GM18907 (cell line): ENCODE data around the gene MEGF6.

Experiments
- ATAC-seq: cut with Tn5 transposase; IDR thresholded peaks from one replicate; pipeline ENCODE4 v1.9.1; 2021; ENCODE audit warnings: mild to moderate bottlenecking, moderate library complexity; ENCODE audit not compliant: unreplicated experiment

The MEGF6 gene

DNA sequence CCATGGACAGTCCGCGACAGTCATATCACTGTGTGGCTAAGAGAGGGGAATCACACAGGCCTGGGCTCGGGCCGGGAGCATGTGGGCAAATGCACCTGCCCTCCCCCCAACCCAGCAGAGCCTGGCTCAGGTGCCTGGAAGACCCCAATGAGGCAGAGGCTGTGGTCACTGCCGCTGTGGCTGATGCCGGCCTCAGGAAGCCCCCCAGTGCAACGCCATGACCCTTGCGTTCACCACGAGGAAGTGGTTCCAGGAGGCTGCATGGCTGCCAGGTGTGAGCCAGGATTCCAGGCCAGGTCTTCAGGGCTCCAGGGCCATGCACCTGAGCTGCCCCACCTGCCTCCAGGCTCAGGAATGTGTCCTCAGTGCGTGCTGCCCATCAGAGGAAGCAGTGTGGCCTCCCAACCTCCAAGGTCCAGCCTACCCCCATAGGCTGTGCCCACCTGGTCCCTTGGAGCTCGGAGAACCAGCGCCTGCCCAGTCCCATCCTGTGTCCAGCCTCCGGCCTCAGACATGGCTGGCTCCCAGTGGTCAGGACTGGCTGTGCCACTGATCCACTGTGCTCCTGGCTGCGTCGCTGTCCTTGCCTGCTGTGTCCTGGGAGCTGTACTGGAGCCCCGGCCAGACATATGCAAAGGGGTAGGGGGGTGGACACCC is 148.8 kb downstream of the MEGF6 start:
- ATAC-seq, result no peak

DNA sequence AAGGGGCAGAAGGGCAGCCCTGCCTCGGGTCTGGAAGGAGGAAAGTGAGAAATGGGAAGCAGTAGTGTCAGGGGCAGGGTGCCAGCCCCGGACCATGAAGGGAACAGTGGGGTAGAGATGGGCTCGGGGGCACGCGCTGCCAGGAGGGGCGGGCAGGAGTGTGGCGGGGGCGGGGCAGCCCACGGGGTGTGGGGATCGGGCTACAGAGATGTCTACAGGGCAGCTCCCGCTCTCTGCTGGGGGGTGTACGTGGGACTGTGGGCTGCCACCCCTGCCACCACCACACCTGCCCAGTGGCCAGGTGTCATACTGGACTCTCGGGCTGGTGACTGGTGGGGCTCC is 149.4 kb downstream of the MEGF6 start:
- ATAC-seq, result no peak

DNA sequence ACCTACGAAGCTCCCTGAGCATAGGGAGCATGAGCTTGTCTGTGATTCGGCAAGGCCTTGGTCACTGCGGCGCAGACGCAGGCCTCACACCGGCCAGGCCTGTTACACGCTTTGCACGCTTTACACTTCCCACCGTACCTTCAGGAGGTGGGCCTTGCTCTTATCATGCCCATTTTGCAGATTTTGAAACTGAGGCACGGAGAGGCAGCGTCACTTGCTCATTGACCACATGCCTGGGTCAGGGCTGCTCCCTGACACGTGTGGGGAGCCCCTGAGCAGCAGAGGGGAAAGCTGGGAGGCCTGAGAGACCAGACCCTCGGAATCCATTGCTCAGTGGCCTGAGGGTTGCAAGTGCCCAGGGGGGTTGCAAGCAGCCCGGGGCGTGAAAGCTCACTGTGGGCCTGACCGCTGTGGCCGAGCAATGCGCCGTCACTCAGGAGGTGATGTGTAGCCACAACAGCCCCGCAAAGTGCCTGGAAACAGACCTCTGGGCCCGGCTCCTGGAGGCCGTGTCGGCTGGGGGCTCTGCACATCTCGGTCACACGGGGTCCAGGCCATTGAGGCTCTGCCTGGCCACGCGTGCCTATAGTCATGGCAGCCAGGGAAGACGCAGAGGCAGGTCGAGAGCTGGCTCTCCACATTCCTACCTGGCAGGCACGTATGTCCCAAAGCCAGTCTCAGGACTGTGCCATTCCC is 149.9 kb downstream of the MEGF6 start:
- no peak for ATAC-seq

DNA sequence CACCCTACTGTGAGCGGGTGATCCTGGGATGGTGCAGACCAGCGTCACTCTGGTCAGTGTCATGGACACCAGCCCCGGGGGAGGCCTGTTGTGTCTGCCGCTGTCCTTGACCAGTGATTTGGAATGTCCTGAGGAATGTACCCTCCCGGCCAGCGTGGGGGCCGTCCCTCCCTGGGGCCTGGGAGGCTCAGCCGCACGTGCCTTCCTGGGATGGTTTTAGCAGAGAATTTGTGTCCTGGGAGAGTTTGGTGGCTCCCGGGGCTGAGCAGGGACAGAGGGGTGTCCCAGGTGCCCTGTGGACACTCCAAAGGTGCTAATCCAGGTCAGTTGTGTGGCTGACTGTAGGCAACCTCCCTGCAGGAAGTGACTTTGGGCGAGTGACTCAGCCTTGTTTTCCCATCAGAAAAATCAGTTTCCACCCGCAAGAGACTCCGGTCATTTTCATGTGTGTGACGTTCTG is 150.6 kb downstream of the MEGF6 start:
- no peak for ATAC-seq

DNA sequence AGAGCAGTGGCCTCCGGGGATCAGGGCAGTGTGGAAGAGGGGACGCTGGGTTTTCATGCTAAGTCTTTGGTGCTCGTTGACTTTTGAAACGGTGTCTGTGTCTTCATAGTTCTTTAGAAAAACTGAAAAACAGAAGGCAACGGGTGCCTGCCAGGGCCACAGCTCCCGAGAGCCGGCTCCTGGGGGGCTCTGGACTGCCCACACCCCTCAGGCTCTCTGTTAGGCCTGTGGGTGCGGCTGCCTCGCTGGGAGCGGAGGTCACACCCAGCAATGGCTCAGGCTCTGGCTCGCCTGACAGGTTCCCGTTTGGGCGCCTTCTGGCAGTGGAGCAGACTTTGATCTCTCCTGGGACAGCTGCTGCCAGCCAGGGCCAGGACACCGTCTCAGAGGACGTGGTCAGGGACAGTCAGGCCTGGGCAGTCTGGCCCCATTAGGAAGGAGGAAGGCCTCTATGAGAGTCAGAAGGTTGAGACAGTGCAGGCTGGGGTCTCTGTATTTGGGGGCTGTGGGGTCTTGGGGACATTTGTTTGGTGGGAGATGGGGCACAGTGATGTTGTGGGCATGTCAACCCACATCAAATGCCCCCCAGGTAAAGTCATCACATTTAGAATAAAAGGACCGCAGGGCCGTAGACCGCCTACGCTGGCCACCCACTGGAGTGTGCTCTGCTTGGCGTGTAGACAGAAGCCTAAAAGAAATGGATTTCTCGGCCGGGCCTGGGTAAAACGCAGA is 151.2 kb downstream of the MEGF6 start:
- ATAC-seq, result no peak

DNA sequence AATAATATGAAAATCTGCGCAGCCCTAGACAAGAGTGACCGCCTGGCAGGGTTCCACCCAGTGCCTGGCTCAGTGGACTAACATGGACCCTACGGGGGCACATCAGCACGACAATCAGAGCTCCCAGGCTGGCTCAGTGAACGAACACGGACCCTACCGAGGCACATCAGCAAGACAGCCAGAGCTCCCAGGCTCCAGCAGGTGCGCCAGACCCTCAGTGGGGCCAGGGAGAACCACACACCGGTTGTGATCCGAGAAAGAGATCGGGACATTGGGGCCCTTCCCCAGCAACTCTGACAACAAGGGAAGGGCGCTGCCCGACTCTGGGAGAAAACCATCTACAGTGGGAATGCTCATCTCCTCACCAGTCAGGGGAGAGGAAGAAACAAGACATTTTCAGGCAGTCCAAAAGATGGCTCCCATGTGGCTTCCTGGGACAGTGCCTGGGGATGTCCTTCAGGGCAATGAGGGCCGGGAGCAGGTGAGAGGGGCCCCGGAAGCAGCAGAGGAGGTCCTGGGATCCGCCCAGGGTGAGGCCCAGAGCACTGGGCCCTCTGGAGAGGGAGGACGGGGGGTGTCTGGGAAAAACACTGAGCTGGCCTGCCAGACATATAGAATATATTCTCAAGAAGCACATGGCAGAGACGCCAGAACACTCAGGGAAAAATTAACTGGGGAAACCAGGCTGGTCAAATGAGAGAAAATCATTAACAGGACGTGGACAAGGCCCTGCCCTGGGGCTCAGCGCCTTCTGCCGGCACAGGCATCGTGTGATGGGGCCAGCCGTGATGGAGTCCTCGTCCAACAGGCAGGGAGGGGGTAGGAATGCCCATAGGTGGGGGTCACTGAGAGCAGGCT is 152.0 kb downstream of the MEGF6 start:
- ATAC-seq, result no peak

DNA sequence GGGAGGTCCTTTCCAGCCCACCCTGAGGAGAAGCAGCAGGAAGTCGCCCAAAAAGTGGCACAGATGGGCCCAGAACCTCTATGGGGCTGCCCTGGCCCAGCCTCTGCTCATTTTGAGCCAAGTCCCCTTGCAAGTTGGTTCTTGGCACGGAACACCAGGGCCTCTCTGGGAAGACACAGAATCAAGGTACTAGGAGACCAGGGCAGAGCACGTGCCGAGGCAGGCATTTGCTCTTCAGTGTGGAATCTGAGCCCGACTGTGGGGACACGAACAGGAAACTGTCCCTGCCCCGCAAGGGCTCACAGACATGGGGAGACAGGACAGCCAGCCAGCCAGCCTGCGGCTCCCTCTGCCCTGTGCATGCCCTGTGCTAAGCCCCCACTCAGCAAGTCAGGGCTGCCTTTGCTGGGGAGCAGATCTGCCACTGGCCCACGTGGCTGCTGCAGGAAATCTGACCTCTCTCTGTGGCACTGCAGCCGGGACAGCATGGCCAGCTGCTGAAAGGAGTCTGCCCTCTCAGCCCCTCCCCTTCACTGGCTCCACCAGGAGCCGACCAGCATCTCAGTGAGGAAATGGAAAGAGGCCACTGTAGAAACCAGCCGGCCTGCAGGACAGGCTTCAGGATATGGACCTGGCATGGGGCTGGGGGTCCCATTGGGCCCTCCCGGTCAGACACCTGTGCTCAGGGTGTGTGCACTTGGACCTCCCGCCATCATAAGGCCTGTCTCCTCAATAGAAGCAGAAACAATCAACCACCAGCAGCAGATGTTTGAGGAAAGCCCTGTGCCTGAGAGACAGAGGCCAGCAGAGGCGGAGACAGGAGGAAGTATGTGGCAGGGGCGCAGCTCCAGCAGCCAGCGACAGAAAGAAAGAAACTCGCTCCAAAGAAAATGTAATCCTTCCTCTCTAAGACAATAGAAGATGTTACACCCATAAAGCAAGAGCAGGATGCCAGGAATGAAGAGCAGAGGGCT is 153.1 kb downstream of the MEGF6 start:
- no peak for ATAC-seq

DNA sequence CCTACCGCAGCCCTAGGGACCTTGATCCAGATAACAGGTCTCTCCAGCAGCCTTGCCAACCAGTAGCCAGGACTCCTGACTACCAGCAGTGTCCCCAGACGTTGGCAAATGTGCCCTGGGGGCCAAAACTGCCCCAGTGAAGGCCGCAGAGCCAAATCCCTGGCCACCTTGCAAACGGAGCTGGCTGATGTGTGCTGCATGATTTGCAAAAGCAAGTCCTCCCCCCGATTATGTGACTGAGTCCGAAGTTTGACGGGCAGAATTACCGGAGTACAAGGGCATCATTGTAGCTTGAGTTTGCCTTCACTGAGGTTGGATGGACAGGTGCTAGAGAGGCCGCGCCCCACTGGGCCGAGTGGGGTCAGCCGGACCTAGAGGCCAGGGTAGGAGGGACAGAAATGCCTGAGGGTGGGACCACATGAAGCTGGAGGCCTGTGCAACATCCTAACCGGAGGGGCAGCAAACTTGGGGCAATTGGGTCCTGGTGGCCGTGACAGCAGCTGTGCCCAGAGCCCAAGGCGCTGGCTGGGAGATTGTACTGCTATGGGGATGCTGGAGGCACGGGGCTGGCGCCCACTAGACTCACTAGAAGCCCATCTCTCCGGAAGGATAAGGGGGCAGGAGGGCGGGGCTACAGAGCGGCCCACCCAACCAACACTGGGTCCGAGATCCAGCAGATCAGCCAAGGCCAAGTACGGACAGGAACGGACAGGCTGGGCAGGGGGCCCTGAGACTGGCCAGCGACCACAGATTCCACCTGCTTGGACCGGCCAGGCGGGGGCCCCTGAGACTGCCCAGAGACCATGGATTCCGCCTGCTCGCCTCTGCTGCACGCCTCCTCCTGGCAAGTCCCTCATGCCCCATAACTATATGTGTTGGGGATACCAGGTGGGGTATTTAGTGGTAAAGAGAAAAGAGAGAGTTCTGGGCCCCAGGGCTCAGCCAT is 154.1 kb downstream of the MEGF6 start:
- ATAC-seq, result no peak

DNA sequence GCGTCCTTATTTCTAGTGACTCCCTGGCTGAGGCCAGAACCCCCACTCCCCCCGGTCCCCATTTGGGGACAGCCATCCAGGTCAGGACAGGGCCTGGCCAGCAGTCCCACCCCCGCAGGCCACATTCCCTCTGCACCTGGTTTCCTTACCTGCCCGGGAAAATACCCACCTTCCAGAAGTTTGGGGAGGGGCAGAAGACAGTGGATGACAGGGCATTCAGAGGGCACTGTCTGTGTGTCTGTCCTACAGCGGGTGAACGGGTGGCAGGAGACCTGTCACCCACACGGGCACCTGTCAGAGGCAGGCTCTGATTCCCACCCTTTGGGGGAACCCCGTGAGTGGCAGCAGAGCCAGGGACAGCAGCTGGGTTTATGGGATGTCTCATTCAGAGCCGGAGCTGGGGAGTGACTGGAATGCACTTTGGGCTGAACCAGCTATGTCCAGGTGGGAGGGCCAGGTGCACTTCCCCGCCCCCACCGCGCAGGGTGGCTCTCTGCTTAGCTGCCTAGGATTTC is 154.8 kb downstream of the MEGF6 start:
- no peak for ATAC-seq

DNA sequence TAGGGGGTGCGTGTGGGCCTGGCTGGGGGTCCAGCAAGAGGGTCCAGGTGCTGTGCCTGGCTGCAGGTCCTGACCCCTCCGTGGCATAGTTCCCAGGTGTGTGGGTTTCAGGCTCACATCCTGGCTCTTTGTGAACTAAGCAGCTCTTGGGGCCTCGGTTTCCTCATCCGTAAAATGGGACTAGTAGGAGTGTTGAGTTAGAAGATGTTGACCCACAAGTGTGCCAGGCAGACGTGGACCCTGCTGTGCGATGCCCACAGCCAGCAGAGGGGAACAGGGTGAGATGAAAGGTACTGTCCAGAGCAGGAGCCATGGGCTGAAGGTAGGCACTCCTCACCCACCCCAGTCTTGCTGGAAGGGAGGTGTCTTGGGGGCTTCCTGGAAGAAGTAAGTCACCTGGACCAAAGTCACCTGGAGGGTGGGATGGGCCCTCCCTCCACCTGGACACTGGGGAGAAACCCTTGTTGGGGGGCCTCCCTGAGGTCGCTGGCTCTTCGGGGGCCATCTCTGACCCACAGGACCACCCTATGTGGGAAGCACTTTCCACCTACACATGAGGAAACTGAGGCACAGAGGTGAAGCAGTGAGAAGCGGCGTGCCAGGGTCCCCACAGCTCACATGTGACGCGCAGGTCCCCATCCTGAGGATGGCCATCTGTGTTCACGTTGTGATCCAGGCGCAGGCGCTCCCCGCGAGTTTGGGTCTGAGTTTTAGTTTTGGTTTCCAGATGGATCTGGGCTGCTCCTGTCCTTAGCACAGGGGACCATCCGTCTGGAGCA is 155.4 kb downstream of the MEGF6 start:
- no peak for ATAC-seq

DNA sequence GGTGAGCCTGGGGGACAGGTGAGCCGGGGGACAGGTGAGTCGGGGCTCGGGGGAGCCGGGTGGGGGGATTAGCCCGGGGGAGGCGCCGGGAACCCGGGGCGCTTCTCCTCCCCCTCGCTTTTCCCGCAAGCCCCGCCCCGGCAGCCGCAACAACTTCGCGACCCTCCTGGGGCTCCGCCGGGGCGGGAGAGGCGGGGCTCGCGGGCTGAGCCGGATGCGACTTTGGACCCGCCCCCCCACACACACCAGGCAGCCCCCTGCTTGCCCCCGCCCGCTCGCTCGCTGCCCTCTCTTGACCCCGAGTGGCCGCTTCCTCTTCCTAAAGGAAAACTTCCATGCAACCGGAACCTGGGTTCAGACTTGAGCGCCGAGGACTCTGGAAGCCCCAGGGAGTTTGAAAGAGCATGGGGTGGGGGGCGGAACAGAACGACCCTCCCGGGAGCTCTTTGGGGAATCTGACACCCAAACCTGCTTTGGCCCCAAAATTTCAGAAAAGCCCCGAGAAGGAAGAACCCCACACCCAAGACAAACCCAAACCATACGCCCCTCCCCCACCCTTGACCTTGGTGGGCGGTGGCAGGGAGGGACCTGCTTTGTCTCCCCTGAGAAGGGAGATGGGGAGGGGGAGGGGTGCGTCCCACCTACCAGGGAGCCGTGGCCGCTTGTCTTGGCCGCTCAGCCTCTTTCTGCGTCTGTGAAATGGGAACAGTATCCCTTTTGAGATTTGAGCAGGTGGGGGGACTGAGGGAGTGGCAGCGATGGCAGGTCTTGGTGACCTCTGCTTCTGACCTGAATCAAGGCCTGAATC is 156.3 kb downstream of the MEGF6 start:
- ATAC-seq, result no peak

DNA sequence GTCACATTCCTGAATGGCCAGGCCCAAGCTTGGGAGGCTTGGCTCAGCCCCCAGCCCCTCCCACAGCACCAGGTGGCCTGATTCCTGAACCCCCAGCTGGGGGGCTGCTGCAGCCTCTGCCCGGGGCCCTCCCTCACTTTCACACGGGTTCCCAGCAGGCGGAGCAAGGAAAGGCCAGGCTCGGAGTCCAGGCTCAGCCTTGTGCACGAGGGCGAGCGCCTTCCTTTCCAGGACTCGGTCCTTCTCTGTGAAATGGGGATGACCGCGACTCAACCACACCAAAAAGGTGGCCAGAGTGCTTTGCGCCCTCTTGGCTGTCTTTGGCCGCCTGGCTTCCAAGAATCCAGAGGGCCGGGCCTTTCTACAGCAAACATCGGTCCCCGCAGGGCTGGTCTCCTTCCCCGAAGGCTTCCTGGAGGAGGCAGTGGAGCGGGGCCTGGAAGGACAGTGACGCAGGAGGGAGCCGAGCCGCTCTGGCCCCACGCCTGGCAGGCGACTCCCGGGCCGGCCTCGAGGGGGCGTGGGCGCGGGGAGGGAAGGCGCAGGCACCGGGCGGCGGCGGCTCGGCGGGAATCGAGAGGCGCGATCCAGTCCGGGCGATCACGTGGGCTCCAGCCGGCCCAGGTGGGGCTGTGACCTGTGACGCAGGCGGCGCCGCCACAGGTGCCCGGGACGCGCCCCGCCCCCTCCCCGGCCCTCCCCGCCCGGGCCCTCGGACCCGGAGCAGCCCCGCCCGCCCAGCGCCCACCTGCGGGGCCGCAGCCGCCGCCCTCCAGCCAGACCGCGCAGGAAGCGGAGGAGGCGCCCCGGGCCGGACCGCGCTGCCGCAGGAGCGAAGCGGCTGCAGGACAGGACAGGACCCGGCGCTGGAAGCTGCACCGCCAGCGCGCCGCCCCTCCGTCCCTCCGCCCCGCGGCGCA is 157.2 kb downstream of the MEGF6 start, which contains the start of gene ARHGEF16:
TSS of gene ARHGEF16 (plus strand) at position 775 of the 920 bp plus-strand sequence. CDS start 8,420 bp downstream, outside the sequence.
- no peak for ATAC-seq

DNA sequence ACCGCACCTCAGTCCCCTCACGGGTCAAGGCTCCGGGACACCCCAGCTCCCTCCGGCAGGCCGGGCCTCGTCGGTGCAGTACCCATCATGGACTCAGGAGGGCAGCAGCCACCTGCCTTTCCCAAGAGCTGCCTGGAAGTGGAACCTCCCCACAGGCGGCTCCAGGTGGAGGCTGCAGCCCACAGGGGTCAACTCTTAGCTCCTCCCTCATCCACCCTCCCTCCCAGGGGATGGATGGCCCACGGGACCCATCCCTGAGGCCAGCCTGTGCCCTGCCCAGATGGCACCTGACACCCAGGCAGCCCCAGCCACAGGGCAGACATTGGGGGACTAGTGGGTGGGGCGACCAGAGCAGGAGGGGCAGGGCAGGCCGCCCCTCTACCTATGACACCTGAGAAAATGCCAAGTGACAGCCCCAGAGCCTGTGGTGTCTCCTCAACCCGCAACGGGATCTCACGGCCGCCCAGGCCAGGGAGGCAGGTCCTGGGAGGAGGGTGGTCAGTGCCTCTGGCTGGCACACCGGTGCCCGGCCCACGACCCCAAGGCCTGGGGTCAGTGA is 158.0 kb downstream of the MEGF6 start:
- ATAC-seq, result peak; percentile 56

DNA sequence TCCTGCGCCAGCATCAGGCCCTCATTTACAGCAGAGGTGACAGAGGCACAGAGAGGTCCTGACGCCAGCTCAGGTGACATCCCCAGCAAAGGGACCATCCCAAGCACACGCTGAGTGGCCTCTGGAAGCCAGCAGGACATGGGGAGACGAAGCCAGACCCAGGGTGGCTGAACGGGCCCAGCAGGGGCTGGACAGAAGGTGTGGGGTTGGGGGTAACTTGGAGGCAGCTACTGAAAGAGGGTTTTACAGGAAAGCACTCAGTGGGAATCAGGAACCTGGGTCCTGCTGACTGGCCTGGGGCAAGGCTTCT is 158.5 kb downstream of the MEGF6 start:
- no peak for ATAC-seq

DNA sequence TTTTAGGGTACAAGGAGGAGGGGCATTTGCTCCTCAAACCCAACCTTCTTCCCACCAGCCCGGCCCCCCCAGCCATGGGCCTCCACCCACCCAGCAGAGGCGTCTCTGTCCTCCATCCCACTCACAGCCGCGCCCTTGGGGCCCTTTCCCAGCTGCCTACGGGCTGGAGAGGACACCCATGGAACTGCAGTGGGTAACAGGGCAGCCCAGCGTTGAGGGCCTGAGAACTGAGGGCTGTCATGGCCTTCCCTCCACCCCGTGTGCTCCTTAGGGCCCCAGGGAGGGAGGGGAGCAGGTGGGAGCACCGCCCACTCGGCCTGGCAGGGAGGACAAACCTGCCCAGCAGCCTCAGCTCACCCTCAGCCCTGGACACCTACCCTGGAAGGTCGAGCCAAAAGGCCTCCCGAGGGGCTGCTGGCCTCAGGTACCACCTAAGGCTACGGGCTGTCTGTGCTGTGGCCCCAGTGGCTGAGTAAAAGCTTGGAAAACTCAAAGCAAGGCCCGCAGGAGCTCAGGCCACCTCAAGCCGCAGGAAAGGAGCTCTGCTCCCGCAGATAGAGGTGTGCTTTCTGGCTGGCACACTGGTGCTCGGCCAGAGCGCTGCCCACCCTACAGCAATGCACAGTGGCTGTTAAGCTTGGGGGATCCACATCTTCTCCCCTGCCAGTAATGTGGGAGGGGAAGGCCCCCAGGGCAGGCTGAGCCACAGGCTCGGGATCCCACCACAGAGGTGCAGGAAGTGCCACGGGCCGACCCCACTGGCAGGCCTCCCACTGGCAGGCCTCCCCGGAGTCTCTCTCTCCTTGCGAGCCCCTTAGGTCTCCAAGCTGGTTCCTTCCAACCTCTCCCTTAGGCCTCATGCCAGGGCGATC is 159.1 kb downstream of the MEGF6 start:
- no peak for ATAC-seq
